ENCODE data around the gene PTPRE. TPM values are rescaled to one million over a fixed set of nuclear protein-coding genes. Genes with fewer than 3 reads are reported as not detected.

The PTPRE gene
- total RNA-seq, 1 experiment from 2014 or later: 12.3 TPM

DNA sequence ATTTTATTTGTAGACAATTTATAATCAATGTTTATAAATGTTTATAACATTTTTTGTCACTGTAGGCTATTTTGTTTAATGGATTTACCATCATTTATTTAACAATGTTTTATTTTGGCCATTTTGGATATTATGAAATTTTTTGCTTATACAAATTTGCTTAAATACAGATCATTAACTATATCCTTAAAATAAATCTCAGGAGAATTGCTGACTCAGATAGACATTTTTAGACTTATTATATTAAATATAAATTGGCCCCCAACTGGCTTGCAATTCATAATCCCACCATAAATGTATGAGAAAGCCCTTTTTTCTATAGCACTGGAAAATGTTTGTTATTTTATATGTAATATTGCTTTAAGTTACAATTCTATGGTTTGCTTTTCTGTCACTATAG is 10.3 kb upstream of the PTPRE start:
- H3K36me3 ChIP-seq (ENCODE audit: control insufficient read depth in 1 of 2, insufficient read depth in 2 of 2, low read length in 2 of 2): no peaks in the 10 kb centered on the region
- H2AFZ ChIP-seq (ENCODE audit: low read depth, low read length, poor library complexity, severe bottlenecking): no peak overlapping the region
- no peaks in the 10 kb centered on the region for H3K79me2 ChIP-seq (ENCODE audit: insufficient read depth, low read length)
- intact Hi-C loops (cut with micrococcal nuclease): no loop called here
- H3K4me2 ChIP-seq (ENCODE audit: low read length): no peak overlapping the region
- H3K9me2 ChIP-seq (ENCODE audit: insufficient read depth): no peaks in the 10 kb centered on the region
- RAD21 ChIA-PET (ENCODE audit: low non-redundant PET in 1 of 2, low total read pairs in 2 of 2, uncharacterized antibody in 2 of 2, unreplicated experiment in 2 of 2): no interaction called here
- DNase-seq (ENCODE audit: low read depth, low spot score) (no peak), ATAC-seq (no peak)
- BruUV-seq (replicated peaks): no TSS peak
- TF ChIP-seq POLR2A (IDR thresholded peaks at IDR 0.05; ENCODE audit: borderline replicate concordance, extremely low read depth, insufficient read depth, insufficient read length) (no peak), SP1 (IDR thresholded peaks at IDR 0.05; ENCODE audit: low read depth) (no peak), YY1 (IDR thresholded peaks at IDR 0.05; ENCODE audit: extremely low read depth, insufficient replicate concordance, low read depth, low read length) (no peak), ELF1 (IDR thresholded peaks at IDR 0.05; ENCODE audit: borderline replicate concordance, low read depth) (no peak), EZH2 (IDR thresholded peaks at IDR 0.05) (no peak), FOSL1 (IDR thresholded peaks at IDR 0.05; ENCODE audit: low read depth) (no peak), TCF7L2 (IDR thresholded peaks at IDR 0.05; ENCODE audit: borderline replicate concordance, extremely low read depth, insufficient read depth, insufficient read length) (no peak), JUND (IDR thresholded peaks at IDR 0.05) (no peak), RAD21 (IDR thresholded peaks at IDR 0.05; ENCODE audit: low read depth) (no peak), CEBPB (IDR thresholded peaks at IDR 0.05; ENCODE audit: low read depth) (no peak), EZH2phosphoT487 (IDR thresholded peaks at IDR 0.05; ENCODE audit: borderline replicate concordance) (no peak)
- TF ChIP-seq, protein P1, sequence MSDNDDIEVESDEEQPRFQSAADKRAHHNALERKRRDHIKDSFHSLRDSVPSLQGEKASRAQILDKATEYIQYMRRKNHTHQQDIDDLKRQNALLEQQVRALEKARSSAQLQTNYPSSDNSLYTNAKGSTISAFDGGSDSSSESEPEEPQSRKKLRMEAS (IDR thresholded peaks at IDR 0.05): no peak
- TF ChIP-seq, protein P2, sequence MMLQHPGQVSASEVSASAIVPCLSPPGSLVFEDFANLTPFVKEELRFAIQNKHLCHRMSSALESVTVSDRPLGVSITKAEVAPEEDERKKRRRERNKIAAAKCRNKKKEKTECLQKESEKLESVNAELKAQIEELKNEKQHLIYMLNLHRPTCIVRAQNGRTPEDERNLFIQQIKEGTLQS (IDR thresholded peaks at IDR 0.05): no peak
- TF ChIP-seq, protein P3, sequence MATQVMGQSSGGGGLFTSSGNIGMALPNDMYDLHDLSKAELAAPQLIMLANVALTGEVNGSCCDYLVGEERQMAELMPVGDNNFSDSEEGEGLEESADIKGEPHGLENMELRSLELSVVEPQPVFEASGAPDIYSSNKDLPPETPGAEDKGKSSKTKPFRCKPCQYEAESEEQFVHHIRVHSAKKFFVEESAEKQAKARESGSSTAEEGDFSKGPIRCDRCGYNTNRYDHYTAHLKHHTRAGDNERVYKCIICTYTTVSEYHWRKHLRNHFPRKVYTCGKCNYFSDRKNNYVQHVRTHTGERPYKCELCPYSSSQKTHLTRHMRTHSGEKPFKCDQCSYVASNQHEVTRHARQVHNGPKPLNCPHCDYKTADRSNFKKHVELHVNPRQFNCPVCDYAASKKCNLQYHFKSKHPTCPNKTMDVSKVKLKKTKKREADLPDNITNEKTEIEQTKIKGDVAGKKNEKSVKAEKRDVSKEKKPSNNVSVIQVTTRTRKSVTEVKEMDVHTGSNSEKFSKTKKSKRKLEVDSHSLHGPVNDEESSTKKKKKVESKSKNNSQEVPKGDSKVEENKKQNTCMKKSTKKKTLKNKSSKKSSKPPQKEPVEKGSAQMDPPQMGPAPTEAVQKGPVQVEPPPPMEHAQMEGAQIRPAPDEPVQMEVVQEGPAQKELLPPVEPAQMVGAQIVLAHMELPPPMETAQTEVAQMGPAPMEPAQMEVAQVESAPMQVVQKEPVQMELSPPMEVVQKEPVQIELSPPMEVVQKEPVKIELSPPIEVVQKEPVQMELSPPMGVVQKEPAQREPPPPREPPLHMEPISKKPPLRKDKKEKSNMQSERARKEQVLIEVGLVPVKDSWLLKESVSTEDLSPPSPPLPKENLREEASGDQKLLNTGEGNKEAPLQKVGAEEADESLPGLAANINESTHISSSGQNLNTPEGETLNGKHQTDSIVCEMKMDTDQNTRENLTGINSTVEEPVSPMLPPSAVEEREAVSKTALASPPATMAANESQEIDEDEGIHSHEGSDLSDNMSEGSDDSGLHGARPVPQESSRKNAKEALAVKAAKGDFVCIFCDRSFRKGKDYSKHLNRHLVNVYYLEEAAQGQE (IDR thresholded peaks at IDR 0.05; ENCODE audit: low read depth): no peak
- TF ChIP-seq, protein P4, sequence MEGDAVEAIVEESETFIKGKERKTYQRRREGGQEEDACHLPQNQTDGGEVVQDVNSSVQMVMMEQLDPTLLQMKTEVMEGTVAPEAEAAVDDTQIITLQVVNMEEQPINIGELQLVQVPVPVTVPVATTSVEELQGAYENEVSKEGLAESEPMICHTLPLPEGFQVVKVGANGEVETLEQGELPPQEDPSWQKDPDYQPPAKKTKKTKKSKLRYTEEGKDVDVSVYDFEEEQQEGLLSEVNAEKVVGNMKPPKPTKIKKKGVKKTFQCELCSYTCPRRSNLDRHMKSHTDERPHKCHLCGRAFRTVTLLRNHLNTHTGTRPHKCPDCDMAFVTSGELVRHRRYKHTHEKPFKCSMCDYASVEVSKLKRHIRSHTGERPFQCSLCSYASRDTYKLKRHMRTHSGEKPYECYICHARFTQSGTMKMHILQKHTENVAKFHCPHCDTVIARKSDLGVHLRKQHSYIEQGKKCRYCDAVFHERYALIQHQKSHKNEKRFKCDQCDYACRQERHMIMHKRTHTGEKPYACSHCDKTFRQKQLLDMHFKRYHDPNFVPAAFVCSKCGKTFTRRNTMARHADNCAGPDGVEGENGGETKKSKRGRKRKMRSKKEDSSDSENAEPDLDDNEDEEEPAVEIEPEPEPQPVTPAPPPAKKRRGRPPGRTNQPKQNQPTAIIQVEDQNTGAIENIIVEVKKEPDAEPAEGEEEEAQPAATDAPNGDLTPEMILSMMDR (IDR thresholded peaks at IDR 0.05 in 2 of 3, conservative IDR thresholded peaks at IDR 0.05 in 1 of 3; ENCODE audit: borderline replicate concordance in 1 of 3, insufficient read depth in 1 of 3, low read depth in 2 of 3, low read length in 2 of 3): no peak
- POLR2A ChIA-PET: no interaction called here
- CTCF ChIA-PET: no interaction called here
- H3K4me3 ChIP-seq (replicated peaks in 1 of 2; ENCODE audit: low read depth in 1 of 2, low read length in 2 of 2): no peak overlapping the region
- H4K20me1 ChIP-seq (ENCODE audit: insufficient read depth): no peaks in the 10 kb centered on the region
- H3K9me3 ChIP-seq (ENCODE audit: control insufficient read depth in 1 of 2, insufficient read depth in 1 of 2, low read depth in 1 of 2, low read length in 2 of 2): no peaks in the 10 kb centered on the region
- no peak overlapping the region for H3K9ac ChIP-seq (ENCODE audit: low read length)
- H3K4me1 ChIP-seq (ENCODE audit: control insufficient read depth in 1 of 2, insufficient read depth in 2 of 2, low read length in 2 of 2): no peaks in the 10 kb centered on the region
- H3K27ac ChIP-seq (ENCODE audit: low read depth, low read length): no peak overlapping the region
- no peaks in the 10 kb centered on the region for H3K27me3 ChIP-seq (ENCODE audit: insufficient read depth, low read length)

Data from HCT116 (cell line).